Type B pancreatic cell (in vitro differentiated cells): ENCODE measurements around the gene PRKAR1B. TPM values are rescaled to one million over a fixed set of nuclear protein-coding genes. Genes with fewer than 3 reads are reported as not detected.

Experiments
- DNase-seq: peaks from one replicate; pipeline ENCODE4 v3.0.0; 2021; ENCODE audit warnings: mixed read lengths; ENCODE audit not compliant: unreplicated experiment; ENCODE audit errors: extremely low spot score
- H3K27ac Mint-ChIP-seq: 2 replicates; pipeline ENCODE4 v1.8.0; 2021; ENCODE audit warnings: mild to moderate bottlenecking, mixed read lengths
- H3K27me3 Mint-ChIP-seq: 2 replicates; pipeline ENCODE4 v1.8.0; 2021; ENCODE audit warnings: mixed read lengths
- H3K36me3 Mint-ChIP-seq: 2 replicates; pipeline ENCODE4 v1.8.0; 2021; ENCODE audit warnings: mixed read lengths
- H3K4me1 Mint-ChIP-seq: one replicate; pipeline ENCODE4 v1.8.0; 2021; ENCODE audit warnings: mixed read lengths; ENCODE audit not compliant: unreplicated experiment
- H3K4me3 Mint-ChIP-seq: 2 replicates; pipeline ENCODE4 v1.8.0; 2021; ENCODE audit warnings: mild to moderate bottlenecking, mixed read lengths
- H3K9me3 Mint-ChIP-seq: 2 replicates; pipeline ENCODE4 v1.8.0; 2021; ENCODE audit warnings: mixed read lengths
- total RNA-seq: library from RNA; stranded (reverse); gene quantifications from 2 replicates; pipeline ENCODE4 v1.2.1, GENCODE V29; 2021; ENCODE audit warnings: low replicate concordance
- TF ChIP-seq, protein P1 (sequence below): fragments of 200-600 bp; sonication (generic); conservative IDR thresholded peaks from 2 replicates; pipeline ENCODE4 v1.5.0; 2021; ENCODE audit warnings: antibody characterized with exemption, mild to moderate bottlenecking

The PRKAR1B gene
- total RNA-seq, 1 donor from 2014 or later, result 26.1 TPM

DNA sequence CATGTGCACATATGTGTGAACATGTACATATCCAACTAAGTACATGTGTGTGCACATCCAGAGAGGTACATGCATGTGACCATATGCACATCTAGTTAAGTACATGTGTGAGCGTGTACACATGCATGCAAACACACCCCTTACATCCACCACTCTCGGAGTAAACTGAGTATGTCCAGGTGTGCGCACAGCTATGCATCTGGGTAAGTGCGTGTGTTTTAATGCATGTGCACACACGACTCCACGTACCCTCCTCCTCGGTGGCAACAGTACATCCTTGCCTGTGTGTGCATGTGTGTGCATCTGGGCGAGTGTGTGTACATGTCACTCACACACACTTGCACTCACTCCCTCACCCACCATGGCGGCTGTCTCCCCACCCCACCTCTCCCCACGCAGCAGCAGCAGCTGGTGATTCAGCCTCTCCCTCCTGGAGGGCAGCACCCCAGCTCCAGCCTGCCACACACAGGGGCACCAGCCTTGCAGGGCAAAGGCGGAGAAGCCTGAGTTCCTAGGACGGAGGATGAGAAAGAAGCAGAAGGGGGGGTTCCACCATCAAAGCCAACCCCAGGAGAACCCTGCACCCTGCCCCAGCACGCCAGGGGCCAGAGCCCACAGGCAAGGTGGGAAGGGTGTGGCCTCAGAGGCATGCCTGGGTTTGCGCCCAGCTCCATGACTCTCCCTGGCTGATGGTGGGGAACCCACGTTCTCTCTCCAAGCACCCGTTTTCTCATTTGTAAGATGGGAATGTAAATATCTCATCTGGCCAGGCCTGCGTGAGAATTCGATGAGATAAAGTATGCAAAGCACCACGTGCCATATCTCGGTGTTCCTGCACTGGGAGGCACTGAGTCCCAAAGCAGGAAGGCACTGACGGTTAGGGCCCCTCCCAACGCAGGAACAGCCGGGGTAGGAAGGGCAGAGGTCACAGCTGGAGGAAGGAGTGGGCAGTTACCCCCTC lies 28.3 kb downstream of the PRKAR1B start:
- no peaks in the 10 kb centered on the region for H3K27me3 Mint-ChIP-seq
- H3K36me3 Mint-ChIP-seq, result peaks cover 18% of the 10 kb centered on the region
- no peak for DNase-seq

DNA sequence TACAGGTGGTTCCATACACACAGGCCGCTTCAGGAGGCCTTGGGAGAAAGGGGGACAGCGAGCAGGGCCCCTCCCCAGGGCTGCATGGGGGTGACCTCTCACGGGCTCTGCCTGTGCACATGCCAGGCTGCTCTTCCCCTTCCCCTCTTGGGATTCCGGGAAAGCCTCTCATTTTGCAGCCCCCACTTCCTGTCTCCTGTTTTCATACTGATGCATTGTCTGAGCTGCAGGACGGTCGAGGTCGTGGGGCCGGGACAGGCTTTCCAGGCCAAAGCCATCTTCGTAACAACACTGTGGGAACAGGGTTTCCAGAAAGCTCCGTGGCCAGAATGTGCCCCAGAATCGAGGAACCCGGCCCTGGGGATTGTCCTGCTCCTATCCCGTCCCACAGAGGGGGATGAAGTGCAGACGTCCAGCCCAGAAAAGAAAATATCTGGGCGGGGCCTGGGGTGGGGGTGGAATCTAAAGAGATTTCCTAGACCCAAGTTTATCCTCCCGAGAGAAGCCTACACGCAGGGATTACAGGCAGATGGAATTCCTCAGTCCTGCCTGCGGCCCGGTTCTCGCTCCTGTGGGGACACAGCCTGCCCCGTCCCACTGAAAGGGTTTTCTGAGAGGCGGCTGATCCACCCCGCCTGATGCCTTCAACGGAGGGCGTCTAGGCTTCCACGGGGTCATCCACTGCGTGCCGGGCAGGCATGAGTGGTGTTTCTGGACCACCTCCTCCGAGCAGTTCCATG lies 30.1 kb downstream of the PRKAR1B start:
- Mint-ChIP-seq H3K4me3 (no peak overlapping the region), H3K27me3 (no peaks in the 10 kb centered on the region), H3K27ac (no peak overlapping the region), H3K36me3 (peaks cover 17% of the 10 kb centered on the region), H3K9me3 (no peaks in the 10 kb centered on the region), H3K4me1 (peaks cover 10% of the 10 kb centered on the region)
- TF ChIP-seq, protein P1, sequence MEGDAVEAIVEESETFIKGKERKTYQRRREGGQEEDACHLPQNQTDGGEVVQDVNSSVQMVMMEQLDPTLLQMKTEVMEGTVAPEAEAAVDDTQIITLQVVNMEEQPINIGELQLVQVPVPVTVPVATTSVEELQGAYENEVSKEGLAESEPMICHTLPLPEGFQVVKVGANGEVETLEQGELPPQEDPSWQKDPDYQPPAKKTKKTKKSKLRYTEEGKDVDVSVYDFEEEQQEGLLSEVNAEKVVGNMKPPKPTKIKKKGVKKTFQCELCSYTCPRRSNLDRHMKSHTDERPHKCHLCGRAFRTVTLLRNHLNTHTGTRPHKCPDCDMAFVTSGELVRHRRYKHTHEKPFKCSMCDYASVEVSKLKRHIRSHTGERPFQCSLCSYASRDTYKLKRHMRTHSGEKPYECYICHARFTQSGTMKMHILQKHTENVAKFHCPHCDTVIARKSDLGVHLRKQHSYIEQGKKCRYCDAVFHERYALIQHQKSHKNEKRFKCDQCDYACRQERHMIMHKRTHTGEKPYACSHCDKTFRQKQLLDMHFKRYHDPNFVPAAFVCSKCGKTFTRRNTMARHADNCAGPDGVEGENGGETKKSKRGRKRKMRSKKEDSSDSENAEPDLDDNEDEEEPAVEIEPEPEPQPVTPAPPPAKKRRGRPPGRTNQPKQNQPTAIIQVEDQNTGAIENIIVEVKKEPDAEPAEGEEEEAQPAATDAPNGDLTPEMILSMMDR, result no peak
- DNase-seq, result no peak

More for the DNA sequence above, 28.3 kb downstream of the PRKAR1B start:
- Mint-ChIP-seq H3K27ac (no peak overlapping the region), H3K9me3 (no peaks in the 10 kb centered on the region), H3K4me3 (no peak overlapping the region), H3K4me1 (peaks cover 10% of the 10 kb centered on the region)
- TF ChIP-seq, protein P1, result no peak

DNA sequence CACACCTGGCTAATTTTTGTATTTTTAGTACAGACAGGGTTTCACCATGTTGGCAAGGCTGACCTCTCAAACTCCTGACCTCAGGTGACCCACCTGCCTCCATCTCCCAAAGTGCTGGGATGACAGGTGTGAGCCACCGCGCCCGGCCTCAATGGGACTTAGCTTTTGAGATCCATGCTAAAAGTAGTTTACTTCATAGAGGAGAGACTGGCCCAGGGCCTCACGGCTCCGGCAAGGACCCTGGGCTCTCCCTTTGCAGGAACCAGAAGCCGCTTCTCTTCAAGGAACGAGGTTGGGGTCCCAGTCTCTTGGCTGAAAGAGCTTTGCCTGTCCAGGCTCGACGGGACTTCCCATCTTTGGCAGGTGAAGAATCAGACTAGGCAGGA lies 30.7 kb downstream of the PRKAR1B start:
- TF ChIP-seq, protein P1, result no peak
- Mint-ChIP-seq H3K36me3 (peaks cover 17% of the 10 kb centered on the region), H3K27ac (no peak overlapping the region), H3K27me3 (no peaks in the 10 kb centered on the region), H3K4me1 (peaks cover 10% of the 10 kb centered on the region), H3K9me3 (no peaks in the 10 kb centered on the region), H3K4me3 (no peak overlapping the region)
- DNase-seq, result no peak

- no peaks in the 10 kb centered on the region for H3K27me3 Mint-ChIP-seq
- H3K9me3 Mint-ChIP-seq, result peaks cover 6% of the 10 kb centered on the region
- H3K4me3 Mint-ChIP-seq, result no peak overlapping the region
- no peak overlapping the region for H3K27ac Mint-ChIP-seq
- H3K36me3 Mint-ChIP-seq, result peaks cover 23% of the 10 kb centered on the region
- no peak for DNase-seq
- no peaks in the 10 kb centered on the region for H3K4me1 Mint-ChIP-seq
- TF ChIP-seq, protein P1, result no peak
Measured at GRCh38 chr7:693280-693679, 33.8 kb downstream of the PRKAR1B start.

DNA sequence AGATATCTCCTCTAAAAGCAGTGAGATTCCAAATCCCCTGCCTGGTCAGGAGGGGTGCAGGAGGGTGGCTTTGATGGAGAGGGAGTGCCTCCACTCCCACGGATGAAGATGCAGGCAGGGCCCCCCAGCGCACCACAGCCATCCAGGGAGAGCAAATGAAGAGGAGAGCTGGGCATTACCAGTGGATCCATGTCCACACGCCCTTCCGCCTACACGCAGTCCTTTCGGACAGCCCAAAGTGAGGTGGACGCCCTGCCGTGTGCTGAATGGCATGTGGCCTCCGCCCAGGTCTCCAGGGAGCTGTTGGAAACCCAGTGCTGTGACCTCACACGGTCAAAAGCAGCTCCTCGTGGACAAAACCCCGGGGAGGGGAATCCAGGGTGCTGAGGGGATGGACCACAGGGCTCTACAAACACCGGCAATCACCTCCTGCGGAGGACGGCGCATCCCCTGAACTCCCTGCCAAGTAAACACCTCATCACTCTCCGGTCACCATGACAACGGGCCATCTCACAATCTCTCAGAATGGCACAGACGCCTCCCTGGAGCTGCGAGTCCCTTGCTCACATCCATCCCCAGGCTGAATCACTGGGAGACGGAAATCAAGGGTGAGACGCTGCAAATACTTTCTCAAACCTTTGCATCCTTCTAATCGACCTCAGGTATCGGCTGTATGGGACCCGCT lies 35.6 kb downstream of the PRKAR1B start:
- no peak for DNase-seq
- Mint-ChIP-seq H3K27me3 (no peaks in the 10 kb centered on the region), H3K9me3 (peaks cover 15% of the 10 kb centered on the region), H3K4me3 (no peak overlapping the region), H3K4me1 (no peaks in the 10 kb centered on the region), H3K36me3 (peaks cover 31% of the 10 kb centered on the region), H3K27ac (no peak overlapping the region)
- TF ChIP-seq, protein P1, result no peak
